DND-41 (cell line): ENCODE data around the gene FCRL4.

Source experiments
- ATAC-seq: fragments of 200-7000 bp; cut with Tn5 transposase; 3 replicates; pipeline ENCODE4 v1.9.1; 2021; ENCODE audit warnings: low read depth; ENCODE audit not compliant: insufficient read depth
- DNase-seq: peaks from one replicate; pipeline ENCODE4 v3.0.0-alpha.2; 2020
- H2AFZ ChIP-seq: 2 replicates; pipeline ENCODE4 v1.6.0; 2012; ENCODE audit warnings: low read depth, low read length
- H3K27ac ChIP-seq: 2 replicates; pipeline ENCODE4 v1.5.1; 2012; ENCODE audit warnings: low read length, inconsistent platforms
- H3K27me3 ChIP-seq: fragments of 200-600 bp; sonication (generic); 2 replicates; pipeline ENCODE4 v1.6.0; 2012; ENCODE audit warnings: low read length, mild to moderate bottlenecking, inconsistent platforms; ENCODE audit not compliant: insufficient read depth, poor library complexity
- H3K36me3 ChIP-seq: 2 replicates; pipeline ENCODE4 v1.5.1; 2012; ENCODE audit warnings: low read length, inconsistent platforms; ENCODE audit not compliant: insufficient read depth
- H3K4me1 ChIP-seq: 2 replicates; pipeline ENCODE4 v1.5.1; 2012; ENCODE audit warnings: mild to moderate bottlenecking, low read length; ENCODE audit not compliant: insufficient read depth
- H3K4me2 ChIP-seq: 2 replicates; pipeline ENCODE4 v1.6.0; 2012; ENCODE audit warnings: mild to moderate bottlenecking, moderate library complexity, low read length, inconsistent platforms; ENCODE audit not compliant: insufficient read depth
- H3K4me3 ChIP-seq, 2 experiments: fragments of 200-600 bp in 1 of 2; shearing (Covaris generic) in 1 of 2; 2 replicates each; pipeline ENCODE4 v1.5.1; 2012 to 2016; ENCODE audit warnings: inconsistent platforms in 2 of 2, low read length in 2 of 2, mild to moderate bottlenecking in 2 of 2, low read depth in 1 of 2, moderate library complexity in 1 of 2
- H3K79me2 ChIP-seq: 2 replicates; pipeline ENCODE4 v1.6.0; 2012; ENCODE audit warnings: low read length, inconsistent platforms; ENCODE audit not compliant: insufficient read depth
- H3K9ac ChIP-seq: 2 replicates; pipeline ENCODE4 v1.6.0; 2012; ENCODE audit warnings: low read depth, mild to moderate bottlenecking, inconsistent platforms, low read length, moderate library complexity
- H3K9me3 ChIP-seq: 2 replicates; pipeline ENCODE4 v1.5.1; 2012; ENCODE audit warnings: low read length, moderate library complexity, mild to moderate bottlenecking, inconsistent platforms; ENCODE audit not compliant: insufficient read depth, severe bottlenecking
- H4K20me1 ChIP-seq: 2 replicates; pipeline ENCODE4 v1.6.0; 2012; ENCODE audit warnings: low read length; ENCODE audit not compliant: insufficient read depth
- CTCF ChIP-seq: IDR thresholded peaks from 2 replicates; pipeline ENCODE4 v1.5.1; 2012; ENCODE audit warnings: borderline replicate concordance, low read length, moderate library complexity, mild to moderate bottlenecking; ENCODE audit not compliant: poor library complexity, severe bottlenecking; ENCODE audit errors: extremely low read depth
- EZH2 ChIP-seq: IDR thresholded peaks from 3 replicates; pipeline ENCODE4 v1.6.1; 2012; ENCODE audit warnings: borderline replicate concordance, low read depth, mild to moderate bottlenecking, moderate library complexity, low read length, inconsistent platforms; ENCODE audit not compliant: severe bottlenecking

The FCRL4 gene

DNA sequence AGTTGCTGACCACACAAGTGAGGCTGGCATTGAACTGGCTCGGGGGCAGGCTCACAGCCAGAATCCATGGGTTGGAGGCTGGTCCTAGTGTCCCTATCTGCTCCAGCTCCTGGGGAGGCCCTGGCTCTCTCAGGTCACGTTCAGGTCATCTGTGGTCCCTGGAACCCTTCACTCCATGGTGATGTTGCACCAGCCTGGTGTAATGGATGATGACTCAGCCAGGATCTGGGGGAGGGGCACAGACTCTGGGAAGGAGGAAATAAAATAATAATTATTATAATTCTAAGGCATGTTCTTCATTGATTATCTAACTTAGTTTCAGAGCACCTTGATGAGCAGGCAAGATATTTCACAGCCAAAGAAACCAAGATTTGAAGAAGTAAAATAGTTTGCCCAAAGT lies 26.6 kb upstream of the FCRL4 start:
- H4K20me1 ChIP-seq: no peaks in the 10 kb centered on the region
- H2AFZ ChIP-seq: no peak overlapping the region
- no peaks in the 10 kb centered on the region for H3K36me3 ChIP-seq
- H3K4me3 ChIP-seq: no peak overlapping the region
- DNase-seq: no peak
- H3K79me2 ChIP-seq: no peaks in the 10 kb centered on the region
- no peak overlapping the region for H3K4me2 ChIP-seq
- no peaks in the 10 kb centered on the region for H3K27me3 ChIP-seq
- H3K9ac ChIP-seq: no peak overlapping the region
- peaks cover 29% of the 10 kb centered on the region for H3K4me1 ChIP-seq
- no peak overlapping the region for H3K27ac ChIP-seq
- no peaks in the 10 kb centered on the region for H3K9me3 ChIP-seq
- ATAC-seq: no peak
- TF ChIP-seq EZH2 (no peak), CTCF (no peak)

DNA sequence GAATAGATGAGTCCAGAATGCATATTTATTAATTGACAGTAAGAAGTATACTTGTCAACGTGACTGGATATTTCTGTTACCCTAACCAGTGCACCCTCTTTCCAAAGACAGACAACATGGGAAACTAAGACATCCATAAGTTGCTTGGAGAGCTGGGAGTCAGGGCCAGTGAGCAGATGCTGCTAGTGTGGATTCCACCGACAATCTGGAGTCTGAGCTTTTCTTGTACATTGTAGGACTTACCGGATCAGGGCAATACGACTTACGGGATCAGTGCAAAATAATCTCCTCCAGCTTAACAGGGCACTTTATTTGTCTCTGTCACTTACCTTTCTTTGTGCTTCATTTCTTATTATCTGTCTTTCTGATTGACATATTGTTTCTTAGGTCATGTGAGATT lies 24.6 kb upstream of the FCRL4 start:
- no peak for TF ChIP-seq EZH2
- TF ChIP-seq CTCF: no peak
- ATAC-seq (no peak), DNase-seq (no peak)
- H3K4me1 ChIP-seq: peaks cover 9% of the 10 kb centered on the region
- H2AFZ ChIP-seq: no peak overlapping the region
- no peaks in the 10 kb centered on the region for H3K9me3 ChIP-seq
- no peak overlapping the region for H3K27ac ChIP-seq
- no peaks in the 10 kb centered on the region for H3K36me3 ChIP-seq
- no peaks in the 10 kb centered on the region for H3K79me2 ChIP-seq
- H3K4me3 ChIP-seq: no peak overlapping the region
- no peaks in the 10 kb centered on the region for H3K27me3 ChIP-seq
- H3K9ac ChIP-seq: no peak overlapping the region
- H3K4me2 ChIP-seq: no peak overlapping the region
- H4K20me1 ChIP-seq: no peaks in the 10 kb centered on the region

- no peaks in the 10 kb centered on the region for H3K36me3 ChIP-seq
- no peak overlapping the region for H3K27ac ChIP-seq
- H3K4me3 ChIP-seq: no peak overlapping the region
- TF ChIP-seq CTCF (no peak), EZH2 (no peak)
- DNase-seq (no peak), ATAC-seq (no peak)
- no peak overlapping the region for H3K4me2 ChIP-seq
- no peaks in the 10 kb centered on the region for H4K20me1 ChIP-seq
- H3K27me3 ChIP-seq: no peaks in the 10 kb centered on the region
- no peaks in the 10 kb centered on the region for H3K4me1 ChIP-seq
- no peak overlapping the region for H2AFZ ChIP-seq
- no peaks in the 10 kb centered on the region for H3K79me2 ChIP-seq
- H3K9ac ChIP-seq: no peak overlapping the region
- H3K9me3 ChIP-seq: no peaks in the 10 kb centered on the region
These were observed 20.3 kb upstream of the FCRL4 start for GRCh38 chr1:157618190-157618589.

GRCh38 chr1:157600236-157600635 lies 2.4 kb upstream of the FCRL4 start:
- Histone ChIP-seq H3K79me2 (no peaks in the 10 kb centered on the region), H3K36me3 (no peaks in the 10 kb centered on the region), H2AFZ (no peak overlapping the region), H3K27ac (no peak overlapping the region), H3K4me1 (peaks cover 36% of the 10 kb centered on the region), H3K4me2 (no peak overlapping the region), H3K9me3 (no peaks in the 10 kb centered on the region), H3K4me3 (no peak overlapping the region), H3K9ac (no peak overlapping the region), H3K27me3 (no peaks in the 10 kb centered on the region), H4K20me1 (no peaks in the 10 kb centered on the region)
- TF ChIP-seq CTCF (no peak), EZH2 (no peak)
- ATAC-seq (no peak), DNase-seq (no peak)
